ENCODE measurements around the gene GGCT.
"Not testable (repeated sequence)": the region's sequence is repeated elsewhere in the genome, so short reads cannot be mapped to it uniquely, and the experiment has no call there.

Gene GGCT, protein sequence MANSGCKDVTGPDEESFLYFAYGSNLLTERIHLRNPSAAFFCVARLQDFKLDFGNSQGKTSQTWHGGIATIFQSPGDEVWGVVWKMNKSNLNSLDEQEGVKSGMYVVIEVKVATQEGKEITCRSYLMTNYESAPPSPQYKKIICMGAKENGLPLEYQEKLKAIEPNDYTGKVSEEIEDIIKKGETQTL

DNA sequence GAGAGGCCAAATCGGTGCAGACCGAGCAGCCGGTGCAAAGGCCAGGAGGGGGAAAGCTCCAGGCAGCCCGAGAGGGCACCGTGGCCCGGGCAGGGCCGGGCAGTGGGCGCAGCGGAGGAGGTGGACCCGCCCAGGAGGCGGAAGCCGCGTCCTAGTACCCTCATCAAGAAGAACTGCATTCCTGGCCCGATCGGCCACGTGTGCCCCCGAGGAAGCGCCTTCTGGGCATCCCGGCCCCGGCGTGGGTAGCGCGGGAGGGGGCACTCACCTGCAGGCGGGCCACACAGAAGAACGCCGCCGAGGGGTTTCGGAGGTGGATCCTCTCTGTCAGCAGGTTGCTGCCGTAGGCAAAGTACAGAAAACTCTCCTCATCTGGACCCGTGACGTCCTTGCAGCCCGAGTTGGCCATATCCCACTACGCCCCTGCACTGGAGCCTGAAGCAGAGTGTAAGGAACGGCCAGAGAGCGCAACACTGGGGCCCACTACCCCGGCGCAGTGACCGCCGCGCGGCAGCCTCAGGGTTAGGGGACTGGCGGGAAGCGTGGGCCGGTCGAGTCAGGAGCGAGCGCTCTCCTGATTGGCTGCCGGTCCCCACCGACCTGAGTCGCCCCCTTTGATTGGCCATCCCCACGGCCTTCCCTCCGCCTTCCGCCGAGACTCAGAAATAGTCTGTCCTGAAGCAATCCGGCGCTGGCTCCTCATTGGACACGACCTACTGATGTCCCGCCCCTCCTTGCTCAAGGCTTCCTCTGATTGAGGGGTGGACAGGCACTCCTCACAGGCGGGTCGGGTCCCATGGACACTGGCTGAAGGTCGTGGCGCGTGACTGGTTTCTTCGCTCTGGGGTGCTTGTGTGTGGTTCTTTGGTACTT, at the start of gene GGCT:
GGCT (minus strand) TSS at position 529 of the 873 bp plus-strand sequence; CDS start at position 409, 120 bp downstream.
- peak; percentile 99 for DNase-seq (ENCODE audit: low spot score)

DNA sequence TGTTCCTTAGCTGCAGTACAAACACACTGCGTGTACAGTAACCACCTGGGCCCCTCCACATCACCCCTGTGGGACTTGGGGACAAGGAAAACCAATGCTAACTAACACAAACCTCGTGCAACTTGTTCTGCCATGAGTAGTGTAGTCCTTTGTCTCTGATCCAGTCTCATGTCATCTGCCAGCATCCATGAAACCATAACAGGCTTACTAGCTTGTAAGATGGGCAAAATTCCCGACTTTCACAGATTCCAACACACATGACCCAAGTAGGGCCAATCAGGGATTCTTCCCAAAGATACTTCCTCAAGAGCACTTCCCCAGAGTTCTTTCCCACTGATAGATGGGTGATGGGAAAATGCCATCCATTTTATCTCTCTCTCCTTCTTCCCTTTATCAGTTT, 48.9 kb upstream of the GGCT start:
- DNase-seq (ENCODE audit: low spot score), result no peak

DNA sequence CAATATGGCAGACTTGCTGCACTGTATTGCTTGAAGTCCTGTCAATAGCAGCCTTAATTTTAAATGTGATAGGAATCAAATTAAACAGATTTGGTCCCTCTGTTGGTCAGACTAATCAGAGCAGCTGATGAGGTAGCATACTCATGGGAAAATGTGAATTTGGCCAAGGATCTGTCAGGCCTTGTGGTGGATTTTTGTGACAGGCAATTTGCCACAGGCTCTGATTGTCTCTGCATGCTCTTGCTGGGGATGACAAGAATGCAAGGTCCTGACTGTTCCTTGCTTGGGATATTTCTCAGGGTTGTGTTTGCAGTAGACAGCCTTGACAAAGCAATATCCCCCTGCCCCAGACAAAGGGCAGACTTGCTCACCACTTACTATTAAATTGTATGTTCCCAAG, 48.5 kb upstream of the GGCT start:
- DNase-seq (ENCODE audit: low spot score), result no peak

DNA sequence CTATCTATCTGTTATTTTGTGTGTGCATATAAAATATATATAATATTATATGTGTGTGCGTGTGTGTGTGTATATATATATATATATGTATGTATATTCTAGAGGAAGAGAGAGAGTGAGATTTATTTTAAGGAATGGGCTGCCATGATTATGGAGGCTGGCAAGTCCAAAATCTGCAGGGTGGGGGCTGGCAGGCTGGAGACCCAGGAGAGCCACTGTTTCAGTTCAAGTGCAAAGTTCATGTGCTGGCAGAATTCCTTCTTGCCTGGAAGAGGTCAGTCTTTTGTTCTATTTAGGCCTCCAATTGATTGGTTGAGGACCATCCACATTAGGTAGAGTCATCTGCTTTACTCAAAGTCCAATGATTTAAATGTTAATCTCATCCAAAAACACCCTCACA, 47.7 kb upstream of the GGCT start:
- no peak for DNase-seq (ENCODE audit: low spot score)

DNA sequence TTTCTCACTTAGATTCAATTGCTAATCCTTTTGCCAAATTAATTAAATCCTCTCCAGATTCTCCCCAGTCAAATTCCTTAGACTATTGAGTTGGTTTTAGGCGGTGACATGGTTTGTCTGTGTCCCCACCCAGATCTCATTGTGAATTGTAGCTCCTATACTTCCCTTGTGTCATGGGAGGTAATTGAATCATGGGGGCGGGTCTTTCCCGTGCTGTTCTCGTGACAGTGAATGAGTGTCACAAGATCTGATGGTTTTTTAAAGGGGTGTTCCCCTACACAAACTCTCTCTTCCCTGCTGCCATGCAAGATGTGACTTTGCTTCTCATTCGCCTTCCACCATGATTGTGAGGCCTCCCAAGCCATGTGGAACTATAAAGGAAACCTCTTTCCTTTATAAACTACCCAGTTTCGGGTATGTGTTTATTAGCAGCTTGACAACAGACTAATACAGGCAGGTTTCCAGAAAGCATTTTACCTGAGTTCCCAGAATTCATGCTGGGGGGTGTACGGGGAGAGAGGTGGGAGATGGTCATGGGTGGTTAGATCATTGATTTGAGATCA, 45.4 kb upstream of the GGCT start:
- DNase-seq (ENCODE audit: low spot score), result no peak

DNA sequence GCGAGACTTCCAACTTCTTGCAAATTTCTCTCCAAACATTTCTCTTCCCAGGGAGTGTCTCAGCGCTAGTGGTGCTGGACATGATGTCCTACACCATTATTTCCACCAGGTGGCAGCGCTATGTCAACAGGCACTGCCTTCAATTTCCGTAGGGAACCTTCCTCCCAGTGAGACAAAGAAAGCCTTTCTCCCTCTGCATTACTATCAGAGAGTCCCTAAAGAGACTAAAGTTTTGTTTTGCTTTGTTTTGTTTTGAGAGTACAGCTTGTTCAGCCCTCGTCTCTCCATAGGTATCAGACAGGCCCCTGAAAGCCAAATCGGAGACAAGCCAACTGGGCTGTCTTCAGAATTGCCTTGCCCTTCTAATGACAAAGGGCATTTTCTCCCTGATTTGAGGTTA, 44.2 kb upstream of the GGCT start:
- peak; percentile 87 for DNase-seq (ENCODE audit: low spot score)

DNA sequence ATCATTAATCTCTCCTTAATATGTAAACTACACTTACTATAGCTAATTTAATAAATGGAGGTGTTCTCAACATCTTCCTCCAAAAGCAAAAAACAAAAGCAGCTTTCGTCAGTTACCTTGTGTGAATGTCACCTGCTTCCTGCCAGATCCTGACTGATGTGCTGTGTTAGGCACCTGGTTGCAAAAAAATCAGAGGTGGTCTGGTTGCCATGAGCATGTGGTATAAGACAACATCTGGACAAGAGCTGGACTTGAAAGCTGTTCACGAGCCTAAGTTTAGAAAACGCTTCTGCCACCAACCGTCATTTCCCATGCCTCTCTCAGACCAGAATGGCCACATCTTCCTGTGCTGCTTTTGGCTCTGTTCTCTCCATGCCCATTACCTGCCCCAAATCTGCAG, 42.0 kb upstream of the GGCT start:
- no peak for DNase-seq (ENCODE audit: low spot score)

DNA sequence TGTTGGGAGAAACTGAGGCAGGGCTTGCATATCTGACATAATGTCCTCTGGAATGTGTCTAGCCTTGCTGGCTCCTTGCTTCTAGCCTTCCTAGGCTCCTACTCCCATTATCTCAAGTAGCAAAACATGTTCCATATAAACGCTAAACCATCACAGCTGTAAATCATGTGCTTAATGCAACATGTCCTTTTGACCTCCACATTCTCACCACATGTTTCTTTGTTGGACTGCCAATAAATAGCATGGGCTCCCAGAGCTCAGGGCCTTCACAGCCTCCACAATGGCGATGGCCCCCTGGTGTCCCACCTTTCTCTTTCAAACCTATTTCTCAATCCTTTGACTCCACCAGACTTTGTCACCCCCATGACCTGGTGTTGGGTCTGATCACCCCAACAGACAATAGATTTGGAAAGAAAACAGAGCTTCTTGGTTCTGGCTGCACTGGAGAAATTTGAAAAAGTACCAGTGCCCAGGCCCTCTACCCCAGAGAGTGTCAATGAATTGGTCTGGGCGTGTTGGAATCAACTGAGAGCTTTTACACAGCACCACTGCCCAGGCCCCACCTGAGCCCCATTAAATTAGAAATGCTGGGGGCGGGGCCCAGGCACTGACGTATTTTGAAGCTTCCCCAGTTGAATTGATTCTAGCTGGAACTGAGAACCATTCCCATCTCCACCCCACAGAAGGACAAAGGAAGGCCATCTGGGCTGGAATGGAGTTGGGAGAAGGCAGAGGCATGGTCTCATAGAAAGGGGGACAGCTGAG, 41.3 kb upstream of the GGCT start:
- no peak for DNase-seq (ENCODE audit: low spot score)

DNA sequence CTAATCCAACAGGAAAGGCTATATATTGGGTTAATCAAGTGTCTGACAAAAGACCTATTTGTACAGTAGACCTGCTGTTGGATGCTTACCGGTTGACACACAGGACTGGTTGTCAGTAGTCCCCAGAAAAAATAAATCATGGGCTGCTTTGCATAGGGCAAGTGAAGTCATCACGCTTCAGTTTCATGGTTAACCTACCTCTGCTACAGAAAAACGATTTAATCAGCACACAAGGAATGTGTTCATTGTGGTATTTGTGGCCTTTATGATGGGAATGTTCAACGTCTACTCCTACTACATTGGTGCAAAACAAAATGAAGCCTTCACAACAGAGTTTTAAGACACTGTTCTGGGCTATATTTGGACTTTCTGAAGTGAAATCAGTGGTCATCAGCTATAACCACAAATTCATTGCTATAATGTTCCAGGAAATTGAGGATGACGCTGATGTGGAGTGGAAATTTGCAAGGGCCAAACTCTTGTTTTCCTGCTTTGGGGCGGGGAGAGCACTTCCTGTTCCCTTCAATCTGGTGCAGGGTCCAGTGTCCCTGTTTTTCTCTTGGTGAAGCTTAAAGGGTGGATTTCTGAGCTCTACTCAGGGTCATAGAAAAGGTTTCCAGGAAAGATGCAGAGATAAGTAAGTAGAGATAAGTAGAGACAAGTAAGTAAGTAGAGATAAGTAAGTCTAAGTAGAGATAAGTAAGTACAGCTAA, 39.3 kb upstream of the GGCT start:
- DNase-seq (ENCODE audit: low spot score), result no peak

DNA sequence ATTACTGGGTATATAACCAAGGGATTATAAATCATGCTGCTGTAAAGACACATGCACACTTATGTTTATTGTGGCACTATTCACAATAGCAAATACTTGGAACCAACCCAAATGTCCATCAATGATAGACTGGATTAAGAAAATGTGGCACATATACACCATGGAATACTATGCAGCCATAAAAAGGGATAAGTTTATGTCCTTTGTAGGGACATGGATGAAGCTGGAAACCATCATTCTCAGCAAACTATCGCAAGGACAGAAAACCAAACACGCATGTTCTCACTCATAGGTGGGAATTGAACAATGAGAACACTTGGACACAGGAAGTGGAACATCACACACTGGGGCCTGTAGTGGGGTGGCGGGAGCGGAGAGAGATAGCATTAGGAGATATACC, 38.5 kb upstream of the GGCT start:
- DNase-seq (ENCODE audit: low spot score), result not testable (repeated sequence)

DNA sequence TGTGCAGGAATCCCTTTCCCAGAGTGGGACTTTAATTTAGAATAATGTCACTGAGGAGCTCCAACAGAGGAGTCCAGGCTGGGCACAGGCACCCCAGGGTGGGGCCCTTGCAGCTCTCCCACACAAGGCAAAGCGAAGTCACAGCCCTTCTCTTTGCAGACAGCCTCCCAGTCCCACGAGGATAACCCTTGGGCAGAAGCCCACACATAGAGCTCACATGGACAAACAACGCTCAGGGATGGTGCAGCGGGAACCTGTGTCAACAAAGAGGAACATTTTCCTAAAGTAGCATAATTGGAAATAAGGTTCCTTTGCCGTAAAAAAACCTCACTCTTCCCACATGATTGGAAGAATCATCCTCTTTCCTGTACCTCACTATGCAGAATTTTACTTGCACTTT, 29.3 kb upstream of the GGCT start:
- DNase-seq (ENCODE audit: low spot score), result no peak

DNA sequence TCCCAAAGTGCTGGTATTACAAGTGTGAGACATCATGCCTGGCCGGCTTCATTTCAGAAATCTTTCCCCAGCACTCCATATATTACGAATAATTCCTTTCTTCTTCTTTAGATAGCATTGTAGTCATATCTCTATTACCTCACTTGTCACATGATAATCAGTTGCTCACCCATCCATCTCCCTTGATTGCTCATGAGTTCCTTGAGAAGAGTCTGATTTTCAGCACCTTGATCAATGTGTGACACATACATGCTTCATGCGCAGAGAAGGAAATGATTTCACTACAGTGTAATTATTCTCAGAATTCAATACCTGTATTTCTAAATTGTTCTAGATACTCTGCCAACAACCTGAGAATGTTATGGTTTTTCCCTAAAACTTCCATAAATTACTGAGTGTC, 26.7 kb upstream of the GGCT start:
- no peak for DNase-seq (ENCODE audit: low spot score)

DNA sequence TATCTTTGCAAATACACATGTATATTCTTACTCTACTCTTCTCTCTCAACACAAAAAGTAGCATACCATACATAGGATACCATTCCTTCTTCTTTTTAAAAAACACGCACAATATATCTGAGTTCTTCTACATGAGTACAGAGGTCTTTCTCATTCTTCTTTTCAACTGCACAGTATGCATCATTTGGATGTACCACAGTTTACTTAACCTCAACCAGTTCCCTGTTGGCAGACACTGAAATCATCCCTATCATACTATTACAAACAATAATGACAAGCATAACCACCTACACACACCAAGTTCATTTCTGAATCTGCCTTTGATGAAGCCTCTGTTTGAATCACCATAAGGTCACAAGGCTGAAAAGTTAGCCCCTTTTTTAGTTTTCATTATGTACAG, 25.7 kb upstream of the GGCT start:
- no peak for DNase-seq (ENCODE audit: low spot score)

DNA sequence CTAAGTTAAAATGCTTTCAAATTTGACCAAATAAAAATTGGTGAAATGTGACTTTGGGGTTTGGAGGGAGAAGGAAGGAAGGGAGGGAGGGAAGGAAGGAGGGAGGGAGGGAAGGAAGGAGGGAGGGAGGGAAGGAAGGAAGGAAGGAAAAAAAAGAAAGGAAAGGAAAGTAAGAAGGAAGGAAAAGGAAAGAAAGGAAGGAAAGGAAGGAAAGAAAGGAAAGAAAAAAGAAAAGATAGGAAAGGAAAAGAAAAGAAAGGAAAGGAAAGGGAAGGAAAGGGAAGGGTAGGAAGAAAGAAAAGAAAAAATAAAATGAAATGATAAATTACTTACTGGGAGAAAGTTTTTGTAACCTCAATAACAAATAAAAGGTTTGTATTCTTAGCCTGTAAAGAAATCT, 24.1 kb upstream of the GGCT start:
- no peak for DNase-seq (ENCODE audit: low spot score)

DNA sequence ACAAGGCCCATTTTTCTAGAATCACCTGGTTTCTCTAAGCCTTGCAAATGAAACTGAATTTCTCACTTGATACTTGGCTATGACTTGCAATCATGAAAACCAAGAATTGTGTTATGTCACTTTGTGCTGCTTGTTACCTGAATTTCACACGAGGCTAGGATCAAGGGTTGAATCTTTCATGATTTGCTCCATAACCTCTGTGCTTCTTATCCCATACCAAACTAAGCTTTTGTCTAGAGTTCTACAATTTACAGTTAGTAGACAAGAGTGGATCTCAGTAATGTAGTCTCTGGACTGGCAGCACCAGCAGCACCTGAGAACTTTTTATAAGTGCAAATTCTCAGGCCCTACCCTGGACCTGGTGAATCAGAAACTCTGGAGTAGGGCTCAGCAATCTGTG, 22.7 kb upstream of the GGCT start:
- not testable (repeated sequence) for DNase-seq (ENCODE audit: low spot score)

DNA sequence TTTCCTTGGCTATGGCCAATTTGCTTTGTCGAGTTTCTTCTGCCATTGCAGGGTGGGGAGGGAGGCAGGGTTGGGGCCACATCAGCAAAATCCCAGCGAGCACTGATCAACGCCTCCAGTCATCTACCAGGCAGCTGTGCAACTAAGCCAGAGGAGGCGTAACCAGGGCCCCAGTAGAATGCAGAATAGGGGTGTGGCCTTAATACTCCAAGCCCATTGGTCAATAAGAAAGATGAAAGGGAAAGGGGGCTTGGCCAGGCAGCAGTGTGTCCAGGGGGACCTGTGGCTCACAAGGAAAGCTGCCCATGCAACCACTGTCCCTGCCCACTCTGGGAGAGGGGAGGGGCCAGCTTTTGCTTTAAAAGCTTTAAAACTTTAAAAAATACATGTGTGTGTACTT, 21.5 kb upstream of the GGCT start:
- DNase-seq (ENCODE audit: low spot score), result no peak

DNA sequence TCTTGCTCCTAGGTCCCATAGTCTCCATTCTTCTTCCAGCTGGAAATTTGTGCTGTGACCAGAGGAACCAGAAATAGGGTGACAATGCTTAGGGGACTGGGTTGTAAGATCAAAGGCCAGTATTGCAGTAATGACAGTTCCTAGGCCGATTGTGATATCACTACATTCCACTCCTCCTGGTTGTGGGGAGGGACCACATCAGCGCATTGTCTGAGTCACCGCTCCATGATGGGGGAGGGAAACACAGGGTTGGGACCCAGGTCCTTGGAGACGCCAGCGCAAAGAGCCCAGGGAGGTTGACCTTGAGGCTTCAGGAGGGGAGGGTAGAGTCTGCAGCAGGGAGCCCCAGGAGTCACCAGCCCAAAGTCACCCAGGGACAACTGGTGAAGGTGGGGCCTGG, 20.8 kb upstream of the GGCT start:
- DNase-seq (ENCODE audit: low spot score), result no peak

DNA sequence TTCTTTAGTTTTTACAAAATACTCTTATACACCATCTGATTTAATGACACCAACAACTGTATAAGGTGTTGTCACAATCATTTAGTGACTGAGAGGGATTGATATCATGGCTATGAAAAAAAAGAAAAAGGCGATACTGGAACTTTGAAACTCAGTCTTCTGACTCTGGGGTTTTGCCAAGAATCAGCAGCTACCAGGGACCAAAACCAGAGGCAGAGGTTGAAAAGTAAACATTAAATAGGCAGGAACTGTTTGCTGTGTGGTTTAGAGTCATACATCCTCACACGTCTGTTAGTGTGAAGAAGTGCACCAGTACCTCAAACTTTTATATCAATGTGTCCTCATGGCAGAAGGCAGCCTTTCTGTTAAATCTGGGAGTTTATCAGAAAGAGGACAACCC, 19.9 kb upstream of the GGCT start:
- no peak for DNase-seq (ENCODE audit: low spot score)

DNA sequence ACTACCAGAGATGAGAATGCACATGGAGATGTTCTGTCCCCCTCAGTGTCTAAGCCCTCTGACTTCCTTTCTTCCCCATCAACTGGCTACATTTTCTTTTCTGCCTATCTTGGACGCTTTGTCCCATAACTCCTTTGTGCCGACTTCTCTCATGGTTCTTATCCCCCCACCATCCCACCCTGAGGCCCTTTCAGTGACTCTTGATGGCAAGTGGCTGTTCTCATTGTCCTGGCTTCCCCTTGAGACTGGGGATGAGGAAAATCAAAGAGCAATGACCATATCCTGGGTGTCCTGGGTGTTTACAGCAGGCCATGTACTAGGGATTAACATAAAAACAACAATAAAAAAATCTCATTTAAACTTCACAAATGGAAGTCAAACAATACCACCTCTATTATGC, 18.8 kb upstream of the GGCT start:
- DNase-seq (ENCODE audit: low spot score), result no peak

DNA sequence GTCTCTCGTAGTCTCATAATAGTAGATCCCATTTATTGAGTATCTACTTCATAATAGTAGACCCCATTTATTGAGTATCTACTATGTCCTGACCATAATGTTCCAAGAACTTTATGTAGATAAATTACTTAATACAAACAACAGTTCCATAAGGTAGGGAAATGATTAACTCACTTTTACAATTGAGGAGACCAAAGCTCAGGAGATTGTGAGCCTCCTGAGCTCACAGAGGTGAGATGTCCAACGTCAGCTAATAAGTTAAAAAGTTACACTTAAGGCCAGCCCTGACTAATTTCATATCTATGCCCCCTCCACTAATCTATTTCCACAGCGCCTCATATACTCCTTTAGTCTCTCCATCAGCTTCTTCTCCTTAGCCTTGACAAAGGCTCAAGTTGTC, 17.5 kb upstream of the GGCT start:
- no peak for DNase-seq (ENCODE audit: low spot score)

DNA sequence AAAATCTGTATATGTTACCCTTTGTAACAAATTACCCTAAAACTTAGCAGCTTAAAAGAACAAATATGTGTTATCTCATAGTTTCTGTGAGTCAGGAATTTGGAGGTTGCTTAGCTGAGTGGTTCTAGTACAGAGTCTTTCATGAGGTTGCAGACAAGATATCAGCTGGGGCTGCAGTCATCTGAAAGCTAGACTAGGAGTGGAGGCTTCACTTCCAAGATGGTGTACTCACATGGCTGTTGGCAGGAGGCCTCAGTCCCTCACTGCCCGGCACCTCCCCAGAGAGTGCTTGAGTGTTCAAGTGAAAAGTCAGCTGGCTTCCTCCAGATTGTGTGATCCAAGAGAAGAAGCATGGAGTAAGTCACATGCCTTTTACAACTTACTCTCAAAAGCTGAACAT, 16.9 kb upstream of the GGCT start:
- DNase-seq (ENCODE audit: low spot score), result peak; percentile 44

DNA sequence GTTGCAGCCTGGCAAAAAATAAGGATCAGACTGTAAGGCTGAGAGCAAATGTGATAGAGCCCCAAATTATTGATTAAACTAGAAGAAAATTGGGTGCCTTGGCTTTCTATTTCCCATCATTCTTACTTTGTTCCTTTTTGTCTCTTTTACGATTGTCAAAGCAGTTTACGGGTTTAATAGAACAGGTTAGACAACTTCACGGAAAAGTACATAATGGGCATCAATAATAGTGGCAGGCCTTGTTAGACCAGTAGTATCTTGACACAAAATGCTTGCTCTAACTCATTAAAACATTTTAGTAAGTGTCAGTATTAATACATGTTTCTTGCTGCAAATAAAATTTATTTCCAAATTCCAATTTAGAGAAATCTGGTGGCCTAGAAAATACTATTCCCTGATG, 14.5 kb upstream of the GGCT start:
- no peak for DNase-seq (ENCODE audit: low spot score)
